HepG2 (cell line): ENCODE results near the gene IMMP1L. TPM values are rescaled to one million over a fixed set of nuclear protein-coding genes. Genes with fewer than 3 reads are reported as not detected.

ENCODE experiments used
- ATAC-seq: fragments of 200-7000 bp; cut with Tn5 transposase; 3 replicates; pipeline ENCODE4 v1.9.1; 2020; ENCODE audit warnings: mild to moderate bottlenecking, moderate library complexity
- BruUV-seq: library from RNA; stranded (reverse); fragments of 400-500 nt; replicated peaks from 2 replicates; lab custom pipeline; 2021; lab: Mats Ljungman, UMichigan
- CTCF ChIA-PET: fragments of 300-600 bp; formaldehyde crosslinking; extraction: SDS; loops from one replicate; lab custom pipeline; 2021; ENCODE audit warnings: low total read pairs, inconsistent platforms, low intra/inter-chr PET ratio; lab: Yijun Ruan, JAX
- POLR2A ChIA-PET: fragments of 350-600 bp; sonication (Branson Sonifier 250); formaldehyde crosslinking; loops from one replicate; lab custom pipeline; 2020; ENCODE audit warnings: antibody characterized with exemption, inconsistent platforms; lab: Yijun Ruan, JAX
- DNase-seq: peaks from one replicate; pipeline ENCODE4 v3.0.0-alpha.2; 2015; ENCODE audit warnings: low spot score
- FAIRE-seq: peaks from 3 replicates; lab custom pipeline; 2011; peaks lifted over from hg19 to GRCh38; lab: Jason Lieb, UNC
- H2AFZ ChIP-seq: one replicate; pipeline ENCODE4 v1.6.1; 2011; ENCODE audit warnings: low read length, inconsistent platforms
- H3K27ac ChIP-seq: fragments of 300-600 bp; 3 replicates; pipeline ENCODE4 v1.8.0; 2011; ENCODE audit warnings: mixed run types, mild to moderate bottlenecking, mixed read lengths, low read length, inconsistent platforms; ENCODE audit not compliant: insufficient read depth; ENCODE audit errors: extremely low read length
- H3K27me3 ChIP-seq, 2 experiments: fragments of 200-600 bp in 1 of 2; 2 replicates in 1 of 2; 3 replicates in 1 of 2; pipeline versions ENCODE4 v1.6.0 to v1.8.0; 2011; ENCODE audit warnings: low read length in 2 of 2, mild to moderate bottlenecking in 2 of 2, moderate library complexity in 2 of 2, inconsistent platforms in 1 of 2; ENCODE audit not compliant: insufficient read depth in 2 of 2, control insufficient read depth in 1 of 2
- H3K36me3 ChIP-seq, 2 experiments: fragments of 200-600 bp in 1 of 2; replicated peaks in 1 of 2; 2 replicates in 1 of 2; 3 replicates in 1 of 2; pipeline versions ENCODE4 v1.5.1 to v1.8.0; 2011; ENCODE audit warnings: low read length in 2 of 2, inconsistent platforms in 1 of 2; ENCODE audit not compliant: insufficient read depth in 2 of 2, control insufficient read depth in 1 of 2
- H3K4me1 ChIP-seq: 2 replicates; pipeline ENCODE4 v1.5.1; 2012; ENCODE audit warnings: low read length, inconsistent platforms; ENCODE audit not compliant: insufficient read depth
- H3K4me2 ChIP-seq: 2 replicates; pipeline ENCODE4 v1.6.0; 2011; ENCODE audit warnings: low read depth, low read length, inconsistent platforms
- H3K4me3 ChIP-seq, 3 experiments: fragments of 200-600 bp in 1 of 3; sonication (generic), shearing (Covaris generic) in 1 of 3; replicated peaks in 1 of 3; 2 replicates each; pipeline ENCODE4 v1.5.1; 2011 to 2016; ENCODE audit warnings: low read length in 3 of 3, inconsistent platforms in 2 of 3, low read depth in 2 of 3, mild to moderate bottlenecking in 2 of 3, control low read depth in 1 of 3, mixed read lengths in 1 of 3; ENCODE audit not compliant: insufficient read depth in 1 of 3
- H3K79me2 ChIP-seq: one replicate; pipeline ENCODE4 v1.6.1; 2011; ENCODE audit warnings: low read length, inconsistent platforms; ENCODE audit not compliant: insufficient read depth
- H3K9ac ChIP-seq: 2 replicates; pipeline ENCODE4 v1.6.0; 2011; ENCODE audit warnings: mild to moderate bottlenecking, low read depth, low read length, inconsistent platforms; ENCODE audit not compliant: insufficient read depth
- H3K9me3 ChIP-seq: 2 replicates; pipeline ENCODE4 v1.5.1; 2012; ENCODE audit warnings: mild to moderate bottlenecking, low read length
- H4K20me1 ChIP-seq: 2 replicates; pipeline ENCODE4 v1.6.0; 2011; ENCODE audit warnings: inconsistent platforms, mild to moderate bottlenecking, low read length, moderate library complexity; ENCODE audit not compliant: insufficient read depth
- ARID2 ChIP-seq: sonication (generic); formaldehyde crosslinking; IDR thresholded peaks from 2 replicates; pipeline ENCODE4 v1.8.1; 2022; ENCODE audit warnings: mild to moderate bottlenecking, missing genetic modification reagents, borderline replicate concordance
- CENPT ChIP-seq: sonication (generic); formaldehyde crosslinking; IDR thresholded peaks from 2 replicates; pipeline ENCODE4 v1.8.0; 2022; ENCODE audit warnings: low read depth, mild to moderate bottlenecking, moderate library complexity, missing genetic modification reagents
- ETV6 ChIP-seq: sonication (generic); formaldehyde crosslinking; conservative IDR thresholded peaks from 2 replicates; pipeline ENCODE4 v1.4.0; 2020; ENCODE audit warnings: missing genetic modification reagents
- FOXJ3 ChIP-seq: sonication (generic); formaldehyde crosslinking; IDR thresholded peaks from 2 replicates; pipeline ENCODE4 v1.4.0; 2020; ENCODE audit warnings: missing genetic modification reagents, mild to moderate bottlenecking, borderline replicate concordance
- HES4 ChIP-seq: sonication (generic); formaldehyde crosslinking; IDR thresholded peaks from 2 replicates; pipeline ENCODE4 v1.9.0; 2021; ENCODE audit warnings: mild to moderate bottlenecking, missing genetic modification reagents, borderline replicate concordance
- HOXA5 ChIP-seq: sonication (generic); formaldehyde crosslinking; IDR thresholded peaks from 2 replicates; pipeline ENCODE4 v1.4.0; 2020; ENCODE audit warnings: missing genetic modification reagents
- SKI ChIP-seq: fragments of 450-650 bp; IDR thresholded peaks from one replicate; pipeline ENCODE4 v1.6.1; 2018; ENCODE audit warnings: mild to moderate bottlenecking; ENCODE audit not compliant: partially characterized antibody
- SMAD9 ChIP-seq: sonication (generic); formaldehyde crosslinking; IDR thresholded peaks from 2 replicates; pipeline ENCODE4 v1.5.1; 2020; ENCODE audit warnings: mild to moderate bottlenecking, missing genetic modification reagents
- TGIF2 ChIP-seq: IDR thresholded peaks from 2 replicates; pipeline ENCODE4 v1.6.1; 2016; ENCODE audit warnings: control low read depth, missing compliant biosample characterization
- ZFX ChIP-seq: sonication (generic); formaldehyde crosslinking; IDR thresholded peaks from 2 replicates; pipeline ENCODE4 v1.4.0; 2020; ENCODE audit warnings: mild to moderate bottlenecking, low read depth, missing genetic modification reagents, moderate library complexity
- ZNF33A ChIP-seq: sonication (generic); formaldehyde crosslinking; IDR thresholded peaks from 2 replicates; pipeline ENCODE4 v1.5.1; 2020; ENCODE audit warnings: missing genetic modification reagents, mild to moderate bottlenecking, moderate library complexity, borderline replicate concordance
- ZNF530 ChIP-seq: sonication (generic); formaldehyde crosslinking; IDR thresholded peaks from 2 replicates; pipeline ENCODE4 v1.5.0; 2020; ENCODE audit warnings: low read depth, mild to moderate bottlenecking, missing genetic modification reagents
- ZNF543 ChIP-seq: sonication (generic); formaldehyde crosslinking; IDR thresholded peaks from 2 replicates; pipeline ENCODE4 v1.4.0; 2020; ENCODE audit warnings: mild to moderate bottlenecking, missing genetic modification reagents
- ZNF557 ChIP-seq: sonication (generic); formaldehyde crosslinking; IDR thresholded peaks from 2 replicates; pipeline ENCODE4 v1.4.0; 2020; ENCODE audit warnings: missing genetic modification reagents
- in situ Hi-C: cut with HindIII; loops from 2 replicates; pipeline ENCODE4 v1.10.0; 2017; ENCODE audit warnings: low pct_unique_long_range_greater_than_20kb; ENCODE audit not compliant: extremely low pct_ligation_motif_present
- intact Hi-C: fragments of 100-400 bp; cut with micrococcal nuclease; formaldehyde crosslinking; loops from one replicate; pipeline ENCODE4 v1.10.0; 2022; ENCODE audit not compliant: unreplicated experiment
- polyA plus RNA-seq, 8 experiments: library from polyadenylated mRNA; depleted of rRNA in 3 of 8; stranded (reverse) in 7 of 8; unstranded in 1 of 8; fragments of >200 nt; fragmentation: Illumina TruSeq in 4 of 8; extraction: Trizol in 4 of 8; gene quantifications; 2 replicates each; pipeline versions ENCODE4 v1.2.1 to v1.2.3, GENCODE V29; 2011 to 2016; ENCODE audit warnings: low read depth in 4 of 8, missing spikeins in 1 of 8, mixed read lengths in 1 of 8; ENCODE audit not compliant: insufficient read depth in 1 of 8
- total RNA-seq, 5 experiments: library from RNA; depleted of rRNA; stranded (reverse); fragments of >200 nt; fragmentation: Illumina TruSeq; extraction: Trizol; gene quantifications; 2 replicates each; pipeline ENCODE4 v1.2.3, GENCODE V29; 2016; ENCODE audit warnings: low read depth in 1 of 5
- TF ChIP-seq, protein P1 (sequence below): sonication (generic); formaldehyde crosslinking; IDR thresholded peaks from 2 replicates; pipeline ENCODE4 v1.5.1; 2020; ENCODE audit warnings: missing genetic modification reagents, mild to moderate bottlenecking, borderline replicate concordance
- TF ChIP-seq, protein P2 (sequence below): sonication (generic); formaldehyde crosslinking; IDR thresholded peaks from 2 replicates; pipeline ENCODE4 v1.4.0; 2020; ENCODE audit warnings: mild to moderate bottlenecking, missing genetic modification reagents
- TF ChIP-seq, protein P3 (sequence below): sonication (generic); formaldehyde crosslinking; conservative IDR thresholded peaks from 2 replicates; pipeline ENCODE4 v1.4.0; 2020; ENCODE audit warnings: missing genetic modification reagents
- TF ChIP-seq, protein P4 (sequence below): sonication (generic); formaldehyde crosslinking; conservative IDR thresholded peaks from 2 replicates; pipeline ENCODE4 v1.4.0; 2020; ENCODE audit warnings: missing genetic modification reagents

IMMP1L gene
- total and polyA plus RNA-seq, 2 of the 13 experiments (the other 11 are each of a cell fraction or from before 2014, with no cell fraction given), result 42.4 to 57.9 TPM

DNA sequence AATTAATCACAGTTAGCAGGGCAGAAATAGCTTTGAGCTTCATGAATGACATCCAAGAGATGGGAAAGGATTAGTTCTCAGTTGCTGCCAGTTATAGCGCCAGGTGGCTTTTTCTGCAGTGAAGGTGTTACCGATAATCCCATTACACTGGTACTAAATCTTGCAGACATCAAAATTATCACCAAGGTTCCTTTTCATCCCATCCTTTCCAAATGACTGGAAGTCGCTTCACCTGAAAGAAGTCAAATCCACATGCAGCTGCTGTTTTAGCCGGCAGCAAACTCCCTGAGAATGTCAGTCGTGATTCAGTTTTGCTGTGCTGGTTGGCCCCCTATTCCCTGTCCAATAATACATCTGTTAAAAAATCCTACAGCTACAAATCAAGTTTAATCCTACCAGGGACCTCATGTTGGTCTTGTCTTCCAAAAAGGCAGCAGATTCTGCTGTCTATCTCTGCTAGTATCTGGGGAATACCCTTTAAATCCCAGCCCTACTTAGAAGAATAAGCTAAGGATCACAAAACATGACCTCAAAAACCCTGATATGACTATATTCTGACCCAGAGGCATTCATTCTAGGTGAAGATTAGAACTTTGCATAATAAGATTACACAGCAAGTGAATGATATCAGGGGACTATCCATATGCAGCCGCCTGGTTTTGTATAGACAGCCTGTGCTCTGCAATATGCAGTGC is 31.7 kb downstream of the IMMP1L start (continued):
- no peak for TF ChIP-seq HOXA5
- TF ChIP-seq ZNF543 (CRISPR knock-in tag), result no peak
- TF ChIP-seq ZNF557 (CRISPR knock-in tag), result no peak

DNA sequence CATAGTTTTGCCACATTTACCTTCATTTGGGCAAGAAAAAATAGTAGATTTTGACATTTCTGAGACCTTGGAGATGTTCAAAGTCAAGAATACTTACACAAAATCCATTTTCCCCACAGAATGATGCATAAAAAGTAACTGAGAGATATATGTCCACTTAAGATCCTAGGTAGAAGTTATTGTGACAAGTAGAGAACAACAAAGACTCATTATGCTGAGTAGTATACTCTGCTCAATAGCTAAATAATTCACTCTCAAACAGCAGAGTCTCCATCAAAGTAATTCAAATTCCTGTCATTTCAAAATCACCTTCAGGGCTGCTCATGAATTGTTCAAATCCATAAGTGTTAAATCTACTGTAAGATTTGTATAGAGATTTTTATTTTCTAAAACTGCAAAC is 35.3 kb downstream of the IMMP1L start:
- CTCF ChIA-PET, result no interaction called here
- Histone ChIP-seq H3K9me3 (no peaks in the 10 kb centered on the region), H3K4me2 (no peak overlapping the region), H3K4me3 (no peak overlapping the region), H3K36me3 (no peaks in the 10 kb centered on the region), H3K27ac (no peak overlapping the region), H4K20me1 (no peaks in the 10 kb centered on the region), H3K27me3 (no peaks in the 10 kb centered on the region; a peak in 1 of 5 replicates), H2AFZ (no peak overlapping the region), H3K79me2 (peaks cover 5% of the 10 kb centered on the region), H3K9ac (no peak overlapping the region), H3K4me1 (no peaks in the 10 kb centered on the region)
- no peak for DNase-seq
- in situ Hi-C loops, result no loop called here
- no TSS peak for BruUV-seq
- intact Hi-C loops, result no loop called here
- ATAC-seq, result no peak
- POLR2A ChIA-PET, result no interaction called here
- FAIRE-seq, result no peak
- no peak for TF ChIP-seq SKI
- TF ChIP-seq, protein P1, sequence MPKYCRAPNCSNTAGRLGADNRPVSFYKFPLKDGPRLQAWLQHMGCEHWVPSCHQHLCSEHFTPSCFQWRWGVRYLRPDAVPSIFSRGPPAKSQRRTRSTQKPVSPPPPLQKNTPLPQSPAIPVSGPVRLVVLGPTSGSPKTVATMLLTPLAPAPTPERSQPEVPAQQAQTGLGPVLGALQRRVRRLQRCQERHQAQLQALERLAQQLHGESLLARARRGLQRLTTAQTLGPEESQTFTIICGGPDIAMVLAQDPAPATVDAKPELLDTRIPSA (CRISPR knock-in tag), result no peak
- no peak for TF ChIP-seq ZFX (CRISPR knock-in tag)
- no peak for TF ChIP-seq FOXJ3 (CRISPR knock-in tag)
- TF ChIP-seq, protein P2, sequence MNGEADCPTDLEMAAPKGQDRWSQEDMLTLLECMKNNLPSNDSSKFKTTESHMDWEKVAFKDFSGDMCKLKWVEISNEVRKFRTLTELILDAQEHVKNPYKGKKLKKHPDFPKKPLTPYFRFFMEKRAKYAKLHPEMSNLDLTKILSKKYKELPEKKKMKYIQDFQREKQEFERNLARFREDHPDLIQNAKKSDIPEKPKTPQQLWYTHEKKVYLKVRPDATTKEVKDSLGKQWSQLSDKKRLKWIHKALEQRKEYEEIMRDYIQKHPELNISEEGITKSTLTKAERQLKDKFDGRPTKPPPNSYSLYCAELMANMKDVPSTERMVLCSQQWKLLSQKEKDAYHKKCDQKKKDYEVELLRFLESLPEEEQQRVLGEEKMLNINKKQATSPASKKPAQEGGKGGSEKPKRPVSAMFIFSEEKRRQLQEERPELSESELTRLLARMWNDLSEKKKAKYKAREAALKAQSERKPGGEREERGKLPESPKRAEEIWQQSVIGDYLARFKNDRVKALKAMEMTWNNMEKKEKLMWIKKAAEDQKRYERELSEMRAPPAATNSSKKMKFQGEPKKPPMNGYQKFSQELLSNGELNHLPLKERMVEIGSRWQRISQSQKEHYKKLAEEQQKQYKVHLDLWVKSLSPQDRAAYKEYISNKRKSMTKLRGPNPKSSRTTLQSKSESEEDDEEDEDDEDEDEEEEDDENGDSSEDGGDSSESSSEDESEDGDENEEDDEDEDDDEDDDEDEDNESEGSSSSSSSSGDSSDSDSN, result no peak
- TF ChIP-seq, protein P3, sequence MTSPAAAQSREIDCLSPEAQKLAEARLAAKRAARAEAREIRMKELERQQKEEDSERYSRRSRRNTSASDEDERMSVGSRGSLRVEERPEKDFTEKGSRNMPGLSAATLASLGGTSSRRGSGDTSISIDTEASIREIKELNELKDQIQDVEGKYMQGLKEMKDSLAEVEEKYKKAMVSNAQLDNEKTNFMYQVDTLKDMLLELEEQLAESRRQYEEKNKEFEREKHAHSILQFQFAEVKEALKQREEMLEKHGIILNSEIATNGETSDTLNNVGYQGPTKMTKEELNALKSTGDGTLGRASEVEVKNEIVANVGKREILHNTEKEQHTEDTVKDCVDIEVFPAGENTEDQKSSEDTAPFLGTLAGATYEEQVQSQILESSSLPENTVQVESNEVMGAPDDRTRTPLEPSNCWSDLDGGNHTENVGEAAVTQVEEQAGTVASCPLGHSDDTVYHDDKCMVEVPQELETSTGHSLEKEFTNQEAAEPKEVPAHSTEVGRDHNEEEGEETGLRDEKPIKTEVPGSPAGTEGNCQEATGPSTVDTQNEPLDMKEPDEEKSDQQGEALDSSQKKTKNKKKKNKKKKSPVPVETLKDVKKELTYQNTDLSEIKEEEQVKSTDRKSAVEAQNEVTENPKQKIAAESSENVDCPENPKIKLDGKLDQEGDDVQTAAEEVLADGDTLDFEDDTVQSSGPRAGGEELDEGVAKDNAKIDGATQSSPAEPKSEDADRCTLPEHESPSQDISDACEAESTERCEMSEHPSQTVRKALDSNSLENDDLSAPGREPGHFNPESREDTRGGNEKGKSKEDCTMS (CRISPR knock-in tag), result no peak
- TF ChIP-seq, protein P4, sequence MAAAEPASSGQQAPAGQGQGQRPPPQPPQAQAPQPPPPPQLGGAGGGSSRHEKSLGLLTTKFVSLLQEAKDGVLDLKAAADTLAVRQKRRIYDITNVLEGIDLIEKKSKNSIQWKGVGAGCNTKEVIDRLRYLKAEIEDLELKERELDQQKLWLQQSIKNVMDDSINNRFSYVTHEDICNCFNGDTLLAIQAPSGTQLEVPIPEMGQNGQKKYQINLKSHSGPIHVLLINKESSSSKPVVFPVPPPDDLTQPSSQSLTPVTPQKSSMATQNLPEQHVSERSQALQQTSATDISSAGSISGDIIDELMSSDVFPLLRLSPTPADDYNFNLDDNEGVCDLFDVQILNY (CRISPR knock-in tag), result no peak
- no peak for TF ChIP-seq TGIF2 (CRISPR knock-in tag)
- no peak for TF ChIP-seq ZNF530 (CRISPR knock-in tag)
- no peak for TF ChIP-seq HES4
- TF ChIP-seq CENPT (CRISPR knock-in tag), result no peak
- TF ChIP-seq ETV6 (CRISPR knock-in tag), result no peak
- TF ChIP-seq ZNF33A (CRISPR knock-in tag), result no peak
- no peak for TF ChIP-seq SMAD9 (CRISPR knock-in tag)
- no peak for TF ChIP-seq ARID2 (CRISPR knock-in tag)
